ENCODE results near the gene TRIM49C. TPM values are rescaled to one million over a fixed set of nuclear protein-coding genes. Genes with fewer than 3 reads are reported as not detected.
"Not testable (repeated sequence)": the region's sequence is repeated elsewhere in the genome, so short reads cannot be mapped to it uniquely, and the experiment has no call there.

TRIM49C gene, protein sequence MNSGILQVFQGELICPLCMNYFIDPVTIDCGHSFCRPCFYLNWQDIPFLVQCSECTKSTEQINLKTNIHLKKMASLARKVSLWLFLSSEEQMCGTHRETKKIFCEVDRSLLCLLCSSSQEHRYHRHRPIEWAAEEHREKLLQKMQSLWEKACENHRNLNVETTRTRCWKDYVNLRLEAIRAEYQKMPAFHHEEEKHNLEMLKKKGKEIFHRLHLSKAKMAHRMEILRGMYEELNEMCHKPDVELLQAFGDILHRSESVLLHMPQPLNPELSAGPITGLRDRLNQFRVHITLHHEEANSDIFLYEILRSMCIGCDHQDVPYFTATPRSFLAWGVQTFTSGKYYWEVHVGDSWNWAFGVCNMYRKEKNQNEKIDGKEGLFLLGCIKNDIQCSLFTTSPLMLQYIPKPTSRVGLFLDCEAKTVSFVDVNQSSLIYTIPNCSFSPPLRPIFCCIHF
- total RNA-seq: 0.41 TPM

DNA sequence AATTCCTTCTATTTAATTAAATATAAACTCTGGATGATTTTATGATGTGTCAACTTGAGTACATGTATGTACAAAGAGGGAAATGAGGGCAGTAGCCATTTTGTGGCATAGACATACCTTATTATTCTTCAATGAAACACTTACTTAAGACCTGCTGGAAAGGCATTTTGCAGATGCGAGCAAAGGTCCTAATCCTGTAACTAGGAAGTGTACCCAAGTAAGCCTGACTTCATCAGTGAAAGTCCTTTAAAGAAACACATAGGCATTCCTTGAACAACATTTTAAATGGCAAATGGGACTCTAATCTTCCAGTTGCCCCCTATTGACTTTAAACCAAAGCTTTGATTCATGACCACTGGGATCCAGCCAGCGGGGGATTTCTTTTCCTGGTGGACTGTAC lies at the start of gene TRIM49C:
TRIM49C (plus strand) TSS at position 301 of the 400 bp plus-strand sequence. CDS start 4,106 bp downstream, outside the sequence.
- DNase-seq (ENCODE audit: low spot score in 2 of 2); FAIRE-seq: not testable (repeated sequence)

DNA sequence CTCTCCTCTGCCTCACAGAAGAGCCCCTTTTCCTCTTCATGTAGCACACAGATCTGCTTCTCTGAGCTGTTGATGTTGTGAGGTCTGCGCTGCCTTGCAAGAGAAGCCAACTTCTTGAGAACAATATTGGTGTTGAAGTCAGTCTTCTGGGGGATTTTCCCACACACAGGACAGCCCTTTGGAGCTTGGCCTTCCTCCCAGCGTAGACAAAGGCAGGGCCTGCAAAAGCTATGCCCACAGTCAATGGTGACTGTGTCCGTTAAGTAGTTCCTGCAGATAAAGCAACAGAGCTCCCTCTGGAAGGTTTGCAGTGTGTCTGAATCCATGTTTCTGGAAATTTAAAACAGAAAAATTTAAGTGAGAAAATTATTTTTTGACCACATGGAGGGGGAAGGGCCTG lies 6.7 kb upstream of the TRIM49C start:
- not testable (repeated sequence) for FAIRE-seq; DNase-seq (ENCODE audit: low spot score in 2 of 2)

DNA sequence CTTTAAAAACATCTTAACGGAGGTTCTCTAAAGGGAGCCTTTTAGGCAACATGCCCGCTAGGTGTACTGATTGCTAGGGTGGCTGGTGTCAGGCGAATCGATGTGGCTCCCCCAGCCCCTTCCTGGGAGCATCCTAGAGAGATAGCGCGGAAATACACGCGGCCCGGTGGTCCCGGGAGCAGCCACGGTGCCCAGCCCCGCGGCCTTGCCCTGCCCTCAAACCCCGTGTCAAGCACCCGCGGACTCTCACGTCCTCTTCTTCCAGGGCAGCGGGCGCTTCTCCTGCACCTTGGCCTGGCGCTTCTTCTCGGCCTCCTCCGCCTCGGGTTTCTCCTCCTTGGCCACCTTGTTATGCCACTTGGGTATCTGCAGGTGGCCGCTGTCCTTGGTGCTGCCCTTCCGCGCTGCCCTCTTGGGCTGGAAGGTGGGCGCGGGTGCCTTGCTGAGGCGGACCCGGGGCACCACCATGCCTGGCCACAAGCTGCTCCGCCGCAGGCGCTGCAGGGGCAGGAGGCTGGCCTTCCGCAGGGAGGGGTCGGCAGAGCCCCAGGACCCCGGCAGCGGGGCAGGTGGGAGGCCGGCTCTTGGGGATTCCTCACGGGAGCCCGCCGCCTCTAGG lies 20.8 kb downstream of the TRIM49C start:
- FAIRE-seq; DNase-seq (ENCODE audit: low spot score in 2 of 2): not testable (repeated sequence)

DNA sequence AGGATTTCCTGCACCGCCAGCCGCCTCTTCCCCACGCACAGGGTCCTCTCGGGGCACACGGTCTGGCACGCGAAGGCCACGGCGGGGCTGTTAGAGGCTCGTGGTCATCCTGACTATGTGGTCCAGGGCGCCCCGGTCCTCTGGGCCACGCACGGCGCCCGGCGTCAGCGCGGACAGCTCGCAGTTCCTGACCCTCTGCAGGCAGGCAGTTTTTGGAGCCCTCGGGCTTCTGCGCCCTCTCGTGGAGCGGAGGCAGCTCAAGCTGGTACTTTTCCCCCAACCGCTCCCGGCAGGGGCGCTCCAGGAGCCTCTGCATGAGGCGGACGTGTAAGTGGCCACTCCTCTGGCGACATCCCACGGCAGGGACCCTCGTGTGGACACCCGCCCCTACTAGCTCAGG lies 21.4 kb downstream of the TRIM49C start:
- not testable (repeated sequence) for DNase-seq (ENCODE audit: low spot score in 2 of 2); FAIRE-seq

DNA sequence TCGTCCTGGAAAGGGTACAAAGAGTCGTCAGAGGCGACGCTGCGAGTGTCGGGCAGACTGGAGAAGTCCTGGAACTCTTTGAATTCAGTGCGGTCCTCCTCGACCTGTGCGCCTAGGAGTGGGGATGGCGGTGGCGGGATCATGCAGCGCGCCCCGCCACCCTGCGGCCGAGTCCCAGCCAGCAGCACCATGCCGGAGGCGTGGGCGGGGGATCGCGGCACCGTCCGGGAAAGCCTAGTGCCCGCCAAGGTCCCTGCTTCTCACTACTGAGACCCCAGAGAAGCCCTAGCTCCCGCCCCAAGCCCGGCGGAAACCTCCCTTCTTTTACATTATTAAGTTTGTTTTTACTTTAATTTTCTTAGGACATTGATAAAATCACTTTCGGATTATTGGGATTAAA lies 22.6 kb downstream of the TRIM49C start:
- not testable (repeated sequence) for DNase-seq (ENCODE audit: low spot score in 2 of 2); FAIRE-seq

DNA sequence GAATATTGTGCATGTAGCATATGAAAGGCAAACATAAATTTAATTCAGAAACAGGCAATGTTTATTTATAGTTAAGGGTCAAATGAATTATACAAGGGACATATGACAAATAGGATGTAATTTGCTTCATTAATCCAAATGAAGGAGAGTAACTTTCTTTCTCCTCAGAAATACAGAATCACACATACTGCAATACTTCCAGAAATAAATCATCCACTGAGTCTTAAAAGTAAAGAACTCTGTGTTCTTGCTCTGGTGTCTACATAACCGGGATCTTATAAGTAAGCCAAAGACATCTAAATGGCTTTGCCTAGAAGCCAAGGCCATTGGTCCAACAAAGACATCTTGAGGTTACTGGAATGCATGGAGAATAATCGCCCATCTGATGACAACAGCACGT lies 54.7 kb downstream of the TRIM49C start, which contains the start of gene UBTFL1:
UBTFL1 (plus strand) TSS at position 301 of the 400 bp plus-strand sequence; CDS start at position 301, 0 bp downstream.
- not testable (repeated sequence) for DNase-seq (ENCODE audit: low spot score in 2 of 2); FAIRE-seq

DNA sequence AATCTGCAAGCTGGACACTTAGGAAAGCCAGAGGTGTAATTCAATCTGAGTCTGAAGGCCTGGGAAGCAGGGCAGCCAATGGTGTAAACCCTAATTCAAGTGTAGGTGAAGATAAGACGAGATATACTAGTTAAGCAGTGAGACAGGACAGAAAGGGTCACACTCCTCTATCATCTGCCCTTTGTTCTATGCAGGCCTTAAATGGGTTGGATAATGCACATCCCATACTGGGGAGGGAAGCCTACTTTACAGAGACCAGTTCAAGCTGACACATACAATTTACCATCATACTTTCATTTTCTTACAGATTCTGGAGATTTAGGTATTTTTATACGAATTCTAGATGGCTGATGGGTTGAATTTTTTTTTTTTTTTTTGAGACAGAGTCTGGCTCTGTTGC lies 57.8 kb downstream of the TRIM49C start:
- not testable (repeated sequence) for DNase-seq (ENCODE audit: low spot score in 2 of 2); FAIRE-seq

Small RNA genes lying within 50 kb of the gene (small RNA-seq; reads per million reads assigned to genes)
- not detected for gene AP000827.1

Other genes starting within 250 kb of the TRIM49C start
- under 0.01 TPM for gene TRIM49, start 222.5 kb upstream of the TRIM49C start, total RNA-seq
- gene TRIM64B, start 152.6 kb upstream of the TRIM49C start, total RNA-seq: not detected
- gene TRIM49D1, start 108.9 kb upstream of the TRIM49C start, total RNA-seq: not detected
- gene TRIM49D2, start 107.0 kb upstream of the TRIM49C start, total RNA-seq: not detected
- not detected for gene TRIM64, start 65.1 kb upstream of the TRIM49C start, total RNA-seq
- gene UBTFL1, start 54.8 kb downstream of the TRIM49C start, total RNA-seq: not detected
- gene NAALAD2, start 103.6 kb downstream of the TRIM49C start, total RNA-seq: 6.9 TPM
- gene CHORDC1, start 191.9 kb downstream of the TRIM49C start, total RNA-seq: 46.9 TPM

Data from frontal cortex (tissue), 4 donors.